Keratinocyte (primary cell): ENCODE results near the gene PRSS36.

ENCODE experiments used
- EZH2 ChIP-seq: IDR thresholded peaks from one replicate; pipeline ENCODE4 v1.6.1; 2012; ENCODE audit warnings: inconsistent platforms, mild to moderate bottlenecking, low read length, moderate library complexity
- TF ChIP-seq, protein P1 (sequence below), 3 experiments: IDR thresholded peaks in 1 of 3; conservative IDR thresholded peaks in 1 of 3; optimal IDR thresholded peaks in 1 of 3; 2 replicates in 2 of 3; 3 replicates in 1 of 3; pipeline versions ENCODE3 to v1.5.1; 2011; ENCODE audit warnings: low read length in 3 of 3, mild to moderate bottlenecking in 3 of 3, moderate library complexity in 2 of 3, control low read depth in 1 of 3, inconsistent platforms in 1 of 3; ENCODE audit not compliant: insufficient read depth in 2 of 3; ENCODE audit errors: extremely low read depth in 1 of 3

DNA sequence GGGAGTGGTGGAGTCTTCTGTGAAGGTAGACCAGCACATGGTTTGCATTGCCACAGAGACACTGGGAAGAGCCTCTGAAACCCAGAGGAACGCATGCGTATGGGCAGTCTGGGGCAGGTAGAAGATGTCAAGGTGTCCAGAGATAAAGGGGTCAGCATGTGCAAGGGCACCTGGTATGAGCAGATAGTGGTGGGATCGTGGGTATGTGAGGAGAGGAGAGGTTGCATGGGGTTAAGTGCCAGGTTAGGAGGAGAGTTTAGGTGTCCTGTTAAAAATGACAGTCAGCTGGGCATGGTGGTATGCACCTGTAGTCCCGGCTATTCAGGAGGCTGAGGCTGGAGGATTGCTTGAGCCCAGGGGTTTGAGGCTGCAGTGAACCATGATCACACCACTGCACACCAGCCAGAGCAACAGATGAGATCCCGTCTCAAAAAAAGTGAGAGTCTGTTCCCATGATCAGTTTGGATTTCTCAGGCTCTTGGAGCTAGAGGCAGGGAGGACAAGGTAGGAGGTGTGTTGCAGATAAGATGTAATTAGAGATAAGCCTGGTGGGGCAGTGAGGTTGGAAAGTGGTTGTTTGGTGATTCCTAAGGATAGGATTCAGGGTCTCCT lies 49.7 kb upstream of the PRSS36 start:
- TF ChIP-seq, protein P1, sequence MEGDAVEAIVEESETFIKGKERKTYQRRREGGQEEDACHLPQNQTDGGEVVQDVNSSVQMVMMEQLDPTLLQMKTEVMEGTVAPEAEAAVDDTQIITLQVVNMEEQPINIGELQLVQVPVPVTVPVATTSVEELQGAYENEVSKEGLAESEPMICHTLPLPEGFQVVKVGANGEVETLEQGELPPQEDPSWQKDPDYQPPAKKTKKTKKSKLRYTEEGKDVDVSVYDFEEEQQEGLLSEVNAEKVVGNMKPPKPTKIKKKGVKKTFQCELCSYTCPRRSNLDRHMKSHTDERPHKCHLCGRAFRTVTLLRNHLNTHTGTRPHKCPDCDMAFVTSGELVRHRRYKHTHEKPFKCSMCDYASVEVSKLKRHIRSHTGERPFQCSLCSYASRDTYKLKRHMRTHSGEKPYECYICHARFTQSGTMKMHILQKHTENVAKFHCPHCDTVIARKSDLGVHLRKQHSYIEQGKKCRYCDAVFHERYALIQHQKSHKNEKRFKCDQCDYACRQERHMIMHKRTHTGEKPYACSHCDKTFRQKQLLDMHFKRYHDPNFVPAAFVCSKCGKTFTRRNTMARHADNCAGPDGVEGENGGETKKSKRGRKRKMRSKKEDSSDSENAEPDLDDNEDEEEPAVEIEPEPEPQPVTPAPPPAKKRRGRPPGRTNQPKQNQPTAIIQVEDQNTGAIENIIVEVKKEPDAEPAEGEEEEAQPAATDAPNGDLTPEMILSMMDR (optimal IDR thresholded peaks at IDR 0.05 in 1 of 3, IDR thresholded peaks at IDR 0.05 in 1 of 3, conservative IDR thresholded peaks at IDR 0.05 in 1 of 3; ENCODE audit: extremely low read depth in 1 of 3, insufficient read depth in 2 of 3, low read length in 3 of 3), result no peak
- TF ChIP-seq EZH2, result no peak
